AG10803 (cell line): ENCODE measurements around the gene STPG1.

Experiments
- DNase-seq: peaks from one replicate; pipeline ENCODE4 v3.0.0; 2010; ENCODE audit warnings: low read depth
- H3K4me3 ChIP-seq: 2 replicates; pipeline ENCODE4 v1.5.1; 2011; ENCODE audit warnings: mild to moderate bottlenecking, low read length, control low read depth
- CTCF ChIP-seq: conservative IDR thresholded peaks from 2 replicates; pipeline ENCODE4 v1.5.1; 2011; ENCODE audit warnings: mild to moderate bottlenecking, low read length, control low read depth, inconsistent platforms

The STPG1 gene

GRCh38 chr1:24337455-24337854, 76.1 kb downstream of the STPG1 start:
- no peak for TF ChIP-seq CTCF
- no peak for DNase-seq
- no peak overlapping the region for H3K4me3 ChIP-seq

- no peak for TF ChIP-seq CTCF
- no peak overlapping the region for H3K4me3 ChIP-seq
- DNase-seq, result no peak
These were observed 77.5 kb downstream of the STPG1 start for GRCh38 chr1:24336075-24336474.

- no peak for TF ChIP-seq CTCF
- no peak for DNase-seq
- H3K4me3 ChIP-seq, result no peak overlapping the region
These were observed 81.5 kb downstream of the STPG1 start for GRCh38 chr1:24331961-24332673.

GRCh38 chr1:24329797-24330543, 83.6 kb downstream of the STPG1 start:
- DNase-seq, result peak; percentile 41
- no peak for TF ChIP-seq CTCF
- H3K4me3 ChIP-seq, result no peak overlapping the region

- TF ChIP-seq CTCF, result no peak
- DNase-seq, result no peak
These were observed 84.3 kb downstream of the STPG1 start for GRCh38 chr1:24329331-24329730.

GRCh38 chr1:24327891-24328290, 85.7 kb downstream of the STPG1 start:
- DNase-seq, result no peak
- TF ChIP-seq CTCF, result no peak
- no peak overlapping the region for H3K4me3 ChIP-seq

More at GRCh38 chr1:24329331-24329730, 84.3 kb downstream of the STPG1 start:
- no peak overlapping the region for H3K4me3 ChIP-seq

GRCh38 chr1:24327486-24327885, 86.1 kb downstream of the STPG1 start:
- H3K4me3 ChIP-seq, result no peak overlapping the region
- TF ChIP-seq CTCF, result no peak
- DNase-seq, result no peak
